ENCODE results near the gene PPP3CA. TPM values are rescaled to one million over a fixed set of nuclear protein-coding genes. Genes with fewer than 3 reads are reported as not detected.
"Not testable (repeated sequence)": the region's sequence is repeated elsewhere in the genome, so short reads cannot be mapped to it uniquely, and the experiment has no call there.

PPP3CA gene
- total RNA-seq, 4 donors from 2014 or later: 28.7 to 51.7 (median 39.0) TPM

- Histone ChIP-seq H3K27ac (peak overlapping the region; percentile 20), H3K9me3 (no peaks in the 10 kb centered on the region), H3K27me3 (no peaks in the 10 kb centered on the region), H3K36me3 (no peaks in the 10 kb centered on the region), H3K4me1 (peaks cover 19% of the 10 kb centered on the region), H3K4me3 (no peak overlapping the region)
- WGBS: 52% methylated on average over 3 of the region's 3 CpGs
- no peak for DNase-seq (ENCODE audit: low spot score in 2 of 2)
- TF ChIP-seq POLR2AphosphoS5 (IDR thresholded peaks at IDR 0.05) (no peak), POLR2A (IDR thresholded peaks at IDR 0.05) (no peak), CTCF (IDR thresholded peaks at IDR 0.05) (no peak), EP300 (IDR thresholded peaks at IDR 0.05) (no peak)
These were observed 108.6 kb downstream of the PPP3CA start for GRCh38 chr4:101238706-101239105.

GRCh38 chr4:101237773-101238172 lies 109.6 kb downstream of the PPP3CA start:
- no peaks in the 10 kb centered on the region for H3K36me3 ChIP-seq
- H3K9me3 ChIP-seq: no peaks in the 10 kb centered on the region
- TF ChIP-seq CTCF (IDR thresholded peaks at IDR 0.05): no peak
- no peak for TF ChIP-seq EP300 (IDR thresholded peaks at IDR 0.05)
- TF ChIP-seq POLR2AphosphoS5 (IDR thresholded peaks at IDR 0.05): no peak
- no peak for TF ChIP-seq POLR2A (IDR thresholded peaks at IDR 0.05)
- H3K27me3 ChIP-seq: no peaks in the 10 kb centered on the region
- WGBS: 93% methylated on average over 3 of the region's 3 CpGs
- DNase-seq (ENCODE audit: low spot score in 2 of 2): no peak
- H3K4me1 ChIP-seq: peaks cover 19% of the 10 kb centered on the region
- no peak overlapping the region for H3K4me3 ChIP-seq
- H3K27ac ChIP-seq: no peak overlapping the region

- WGBS: 92% methylated on average over 2 of the region's 2 CpGs
- H3K9me3 ChIP-seq: no peaks in the 10 kb centered on the region
- peaks cover 34% of the 10 kb centered on the region for H3K4me1 ChIP-seq
- no peak overlapping the region for H3K27ac ChIP-seq
- TF ChIP-seq POLR2A (IDR thresholded peaks at IDR 0.05): no peak
- TF ChIP-seq CTCF (IDR thresholded peaks at IDR 0.05): no peak
- no peak for TF ChIP-seq EP300 (IDR thresholded peaks at IDR 0.05)
- no peak for TF ChIP-seq POLR2AphosphoS5 (IDR thresholded peaks at IDR 0.05)
- no peaks in the 10 kb centered on the region for H3K27me3 ChIP-seq
- no peaks in the 10 kb centered on the region for H3K36me3 ChIP-seq
- no peak overlapping the region for H3K4me3 ChIP-seq
- no peak for DNase-seq (ENCODE audit: low spot score in 2 of 2)
These were observed 111.2 kb downstream of the PPP3CA start for GRCh38 chr4:101236097-101236496.

GRCh38 chr4:101234141-101234540 lies 113.2 kb downstream of the PPP3CA start:
- H3K9me3 ChIP-seq; H3K36me3 ChIP-seq; DNase-seq (ENCODE audit: low spot score in 2 of 2); H3K27me3 ChIP-seq; H3K27ac ChIP-seq; H3K4me3 ChIP-seq: not testable (repeated sequence)
- peaks cover 27% of the 10 kb centered on the region for H3K4me1 ChIP-seq

- Histone ChIP-seq H3K4me3 (no peak overlapping the region), H3K27me3 (no peaks in the 10 kb centered on the region), H3K9me3 (no peaks in the 10 kb centered on the region), H3K4me1 (peaks cover 14% of the 10 kb centered on the region), H3K36me3 (no peaks in the 10 kb centered on the region), H3K27ac (no peak overlapping the region)
- WGBS: 17% methylated on average over 1 of the region's 1 CpG
- TF ChIP-seq CTCF (IDR thresholded peaks at IDR 0.05): no peak
- TF ChIP-seq EP300 (IDR thresholded peaks at IDR 0.05): no peak
- no peak for DNase-seq (ENCODE audit: low spot score in 2 of 2)
These were observed 115.1 kb downstream of the PPP3CA start for GRCh38 chr4:101232074-101232776.
